Amygdala (tissue), 56 donors: ENCODE measurements around the gene RXFP1.
A peak's percentile ranks its signal among the peaks of the same experiment; 100 is the strongest.
"Not testable (repeated sequence)": the region's sequence is repeated elsewhere in the genome, so short reads cannot be mapped to it uniquely, and the experiment has no call there.

ENCODE experiments used
- DNase-seq, 56 donors: peaks; one replicate each; lab custom pipeline; 2025; lab: John Stamatoyannopoulos, UW

Gene RXFP1

GRCh38 chr4:158605393-158605792, 83.7 kb downstream of the RXFP1 start:
- no peak for DNase-seq

- DNase-seq = no peak
Observed at GRCh38 chr4:158606969-158607368, 85.3 kb downstream of the RXFP1 start.

- no peak for DNase-seq
Observed at GRCh38 chr4:158609116-158609515, 87.4 kb downstream of the RXFP1 start.

GRCh38 chr4:158610790-158611189, 89.1 kb downstream of the RXFP1 start:
- DNase-seq = no peak

- no peak for DNase-seq
Observed at GRCh38 chr4:158613046-158613445, 91.4 kb downstream of the RXFP1 start.

GRCh38 chr4:158617956-158618355, 96.3 kb downstream of the RXFP1 start:
- DNase-seq = no peak

GRCh38 chr4:158621729-158622128, 100.0 kb downstream of the RXFP1 start:
- DNase-seq = no peak

- no peak for DNase-seq
Observed at GRCh38 chr4:158622251-158622650, 100.6 kb downstream of the RXFP1 start.

- DNase-seq = peak in 3 of 56 donors; percentile 0 to 28 (median 8)
Observed at GRCh38 chr4:158624889-158625478, 103.3 kb downstream of the RXFP1 start.

GRCh38 chr4:158625544-158625943, 103.9 kb downstream of the RXFP1 start:
- no peak for DNase-seq

- DNase-seq = no peak
Observed at GRCh38 chr4:158630893-158631292, 109.2 kb downstream of the RXFP1 start.

- no peak for DNase-seq
Observed at GRCh38 chr4:158636619-158637018, 114.9 kb downstream of the RXFP1 start.

GRCh38 chr4:158644356-158644755, 122.7 kb downstream of the RXFP1 start:
- DNase-seq = no peak

- no peak for DNase-seq
Observed at GRCh38 chr4:158644760-158645159, 123.1 kb downstream of the RXFP1 start.

GRCh38 chr4:158649111-158649680, 127.5 kb downstream of the RXFP1 start:
- DNase-seq = no peak

GRCh38 chr4:158652920-158653319, 131.2 kb downstream of the RXFP1 start:
- no peak for DNase-seq

GRCh38 chr4:158656439-158656838, 134.8 kb downstream of the RXFP1 start:
- DNase-seq = no peak

GRCh38 chr4:158657291-158657690, 135.6 kb downstream of the RXFP1 start:
- no peak for DNase-seq

GRCh38 chr4:158663255-158663654, 141.6 kb downstream of the RXFP1 start:
- DNase-seq = not testable (repeated sequence)

GRCh38 chr4:158663707-158664625, 142.3 kb downstream of the RXFP1 start:
- DNase-seq = not testable (repeated sequence)

- DNase-seq = no peak
Observed at GRCh38 chr4:158664806-158665205, 143.1 kb downstream of the RXFP1 start.

GRCh38 chr4:158666892-158667291, 145.2 kb downstream of the RXFP1 start:
- no peak for DNase-seq
